Loucy (cell line): ENCODE results near the gene SLC6A1.

Experiments
- H2AFZ ChIP-seq: fragments of 200-600 bp; sonication (generic); 2 replicates; pipeline ENCODE4 v1.6.0; 2016; ENCODE audit warnings: antibody characterized with exemption, mild to moderate bottlenecking, low read length, moderate library complexity
- H3F3A ChIP-seq: fragments of 200-600 bp; 2 replicates; pipeline ENCODE4 v1.6.0; 2016; ENCODE audit warnings: antibody characterized with exemption, low read depth, mild to moderate bottlenecking
- H3K27me3 ChIP-seq: fragments of 200-600 bp; sonication (generic); 2 replicates; pipeline ENCODE4 v1.6.1; 2014; ENCODE audit warnings: low read length, mild to moderate bottlenecking; ENCODE audit not compliant: insufficient read depth, poor library complexity, severe bottlenecking
- H3K36me3 ChIP-seq: fragments of 200-600 bp; sonication (generic); 2 replicates; pipeline ENCODE4 v1.6.1; 2016; ENCODE audit warnings: low read length; ENCODE audit not compliant: insufficient read depth
- H3K4me1 ChIP-seq: fragments of 200-600 bp; sonication (generic); 2 replicates; pipeline ENCODE4 v1.5.1; 2014; ENCODE audit warnings: low read length, mild to moderate bottlenecking; ENCODE audit not compliant: insufficient read depth, poor library complexity, severe bottlenecking
- H3K4me2 ChIP-seq: fragments of 200-600 bp; sonication (generic); 2 replicates; pipeline ENCODE4 v1.6.0; 2014; ENCODE audit warnings: antibody characterized with exemption, low read length, low read depth, mild to moderate bottlenecking; ENCODE audit not compliant: poor library complexity, severe bottlenecking
- H3K4me3 ChIP-seq: fragments of 200-600 bp; sonication (generic); 2 replicates; pipeline ENCODE4 v1.5.1; 2014; ENCODE audit warnings: low read length, mild to moderate bottlenecking, mixed read lengths; ENCODE audit not compliant: poor library complexity, severe bottlenecking
- H3K79me2 ChIP-seq: fragments of 200-600 bp; sonication (generic); 2 replicates; pipeline ENCODE4 v1.6.1; 2014; ENCODE audit warnings: low read length; ENCODE audit not compliant: insufficient read depth
- H3K9ac ChIP-seq: fragments of 200-600 bp; sonication (generic); 2 replicates; pipeline ENCODE4 v1.6.0; 2014; ENCODE audit warnings: mild to moderate bottlenecking, low read depth, low read length, moderate library complexity; ENCODE audit not compliant: poor library complexity, severe bottlenecking
- H3K9me2 ChIP-seq: fragments of 200-600 bp; sonication (generic); replicated peaks from 2 replicates; pipeline ENCODE4 v1.6.1; 2016; ENCODE audit warnings: low read depth, low read length, mixed read lengths
- H3K9me3 ChIP-seq: fragments of 200-600 bp; sonication (generic); 2 replicates; pipeline ENCODE4 v1.6.1; 2014; ENCODE audit warnings: mild to moderate bottlenecking, antibody characterized with exemption, low read length, low read depth; ENCODE audit not compliant: insufficient read depth
- H4K20me1 ChIP-seq: fragments of 200-600 bp; sonication (generic); 2 replicates; pipeline ENCODE4 v1.6.0; 2014; ENCODE audit warnings: antibody characterized with exemption, low read length, mild to moderate bottlenecking; ENCODE audit not compliant: insufficient read depth, poor library complexity, severe bottlenecking
- EZH2phosphoT487 ChIP-seq: fragments of 200-600 bp; IDR thresholded peaks from 2 replicates; pipeline ENCODE4 v1.6.1; 2018; ENCODE audit warnings: antibody characterized with exemption, mild to moderate bottlenecking, moderate library complexity, borderline replicate concordance
- TF ChIP-seq, protein P1 (sequence below): fragments of 200-600 bp; sonication (generic); conservative IDR thresholded peaks from 2 replicates; pipeline ENCODE4 v1.5.1; 2014; ENCODE audit warnings: mild to moderate bottlenecking, antibody characterized with exemption, low read length

SLC6A1 gene

DNA sequence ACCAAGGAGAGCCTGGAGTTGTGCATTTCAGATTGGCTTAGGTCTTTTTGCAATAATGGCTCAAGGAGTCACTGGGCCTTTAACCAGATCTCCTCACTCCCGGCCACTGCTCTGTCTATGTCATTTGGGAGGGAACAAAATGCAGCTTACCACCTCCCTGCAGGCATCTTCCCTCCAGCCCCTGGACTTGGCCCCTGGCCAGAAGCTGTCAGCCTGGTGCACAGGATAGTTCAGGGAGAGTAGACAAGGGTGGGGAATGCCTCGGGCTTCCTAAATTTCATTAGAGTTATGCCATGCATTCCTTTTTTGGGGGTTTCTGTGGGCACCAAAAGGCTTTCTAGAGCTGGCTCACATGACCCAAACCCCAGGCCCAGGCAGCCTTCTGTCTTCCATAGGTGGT lies 91.5 kb downstream of the SLC6A1 start:
- no peak for TF ChIP-seq EZH2phosphoT487
- TF ChIP-seq, protein P1, sequence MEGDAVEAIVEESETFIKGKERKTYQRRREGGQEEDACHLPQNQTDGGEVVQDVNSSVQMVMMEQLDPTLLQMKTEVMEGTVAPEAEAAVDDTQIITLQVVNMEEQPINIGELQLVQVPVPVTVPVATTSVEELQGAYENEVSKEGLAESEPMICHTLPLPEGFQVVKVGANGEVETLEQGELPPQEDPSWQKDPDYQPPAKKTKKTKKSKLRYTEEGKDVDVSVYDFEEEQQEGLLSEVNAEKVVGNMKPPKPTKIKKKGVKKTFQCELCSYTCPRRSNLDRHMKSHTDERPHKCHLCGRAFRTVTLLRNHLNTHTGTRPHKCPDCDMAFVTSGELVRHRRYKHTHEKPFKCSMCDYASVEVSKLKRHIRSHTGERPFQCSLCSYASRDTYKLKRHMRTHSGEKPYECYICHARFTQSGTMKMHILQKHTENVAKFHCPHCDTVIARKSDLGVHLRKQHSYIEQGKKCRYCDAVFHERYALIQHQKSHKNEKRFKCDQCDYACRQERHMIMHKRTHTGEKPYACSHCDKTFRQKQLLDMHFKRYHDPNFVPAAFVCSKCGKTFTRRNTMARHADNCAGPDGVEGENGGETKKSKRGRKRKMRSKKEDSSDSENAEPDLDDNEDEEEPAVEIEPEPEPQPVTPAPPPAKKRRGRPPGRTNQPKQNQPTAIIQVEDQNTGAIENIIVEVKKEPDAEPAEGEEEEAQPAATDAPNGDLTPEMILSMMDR, result no peak
- no peak overlapping the region for H3K4me3 ChIP-seq
- H3K9me3 ChIP-seq, result no peaks in the 10 kb centered on the region
- H3K36me3 ChIP-seq, result no peaks in the 10 kb centered on the region
- no peaks in the 10 kb centered on the region for H3K4me1 ChIP-seq
- no peak overlapping the region for H3K4me2 ChIP-seq
- H2AFZ ChIP-seq, result no peak overlapping the region
- no peaks in the 10 kb centered on the region for H3K79me2 ChIP-seq
- no peaks in the 10 kb centered on the region for H4K20me1 ChIP-seq
- H3K27me3 ChIP-seq, result no peaks in the 10 kb centered on the region
- no peaks in the 10 kb centered on the region for H3K9me2 ChIP-seq
- H3K9ac ChIP-seq, result no peak overlapping the region
- H3F3A ChIP-seq, result no peaks in the 10 kb centered on the region

DNA sequence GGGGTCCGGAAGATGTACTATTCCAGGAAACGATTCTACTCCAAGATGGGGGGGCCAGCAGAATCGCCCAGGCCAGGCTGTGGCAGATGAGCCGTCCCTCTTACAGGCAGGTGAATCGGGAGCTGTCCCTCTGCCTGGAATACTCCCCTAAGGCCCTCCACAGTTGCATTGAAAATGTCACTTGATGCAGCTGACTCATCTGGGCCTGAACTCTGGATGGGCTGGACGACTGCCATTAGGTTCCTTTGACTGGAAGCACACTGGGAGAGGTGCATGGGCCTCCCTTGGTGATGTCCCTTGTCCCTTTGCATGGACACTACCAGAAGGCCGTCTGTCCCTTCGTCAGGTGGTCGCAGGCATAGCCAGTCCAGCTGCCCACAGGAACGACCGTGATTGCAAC lies 92.1 kb downstream of the SLC6A1 start:
- no peaks in the 10 kb centered on the region for H3K79me2 ChIP-seq
- H3K4me2 ChIP-seq, result no peak overlapping the region
- TF ChIP-seq, protein P1, result no peak
- no peak for TF ChIP-seq EZH2phosphoT487
- H3K9ac ChIP-seq, result no peak overlapping the region
- H3K9me2 ChIP-seq, result no peaks in the 10 kb centered on the region
- no peaks in the 10 kb centered on the region for H3K9me3 ChIP-seq
- H4K20me1 ChIP-seq, result no peaks in the 10 kb centered on the region
- no peak overlapping the region for H3K4me3 ChIP-seq
- H3K36me3 ChIP-seq, result no peaks in the 10 kb centered on the region
- no peaks in the 10 kb centered on the region for H3K4me1 ChIP-seq
- H3F3A ChIP-seq, result no peaks in the 10 kb centered on the region
- H3K27me3 ChIP-seq, result no peaks in the 10 kb centered on the region
- no peak overlapping the region for H2AFZ ChIP-seq

DNA sequence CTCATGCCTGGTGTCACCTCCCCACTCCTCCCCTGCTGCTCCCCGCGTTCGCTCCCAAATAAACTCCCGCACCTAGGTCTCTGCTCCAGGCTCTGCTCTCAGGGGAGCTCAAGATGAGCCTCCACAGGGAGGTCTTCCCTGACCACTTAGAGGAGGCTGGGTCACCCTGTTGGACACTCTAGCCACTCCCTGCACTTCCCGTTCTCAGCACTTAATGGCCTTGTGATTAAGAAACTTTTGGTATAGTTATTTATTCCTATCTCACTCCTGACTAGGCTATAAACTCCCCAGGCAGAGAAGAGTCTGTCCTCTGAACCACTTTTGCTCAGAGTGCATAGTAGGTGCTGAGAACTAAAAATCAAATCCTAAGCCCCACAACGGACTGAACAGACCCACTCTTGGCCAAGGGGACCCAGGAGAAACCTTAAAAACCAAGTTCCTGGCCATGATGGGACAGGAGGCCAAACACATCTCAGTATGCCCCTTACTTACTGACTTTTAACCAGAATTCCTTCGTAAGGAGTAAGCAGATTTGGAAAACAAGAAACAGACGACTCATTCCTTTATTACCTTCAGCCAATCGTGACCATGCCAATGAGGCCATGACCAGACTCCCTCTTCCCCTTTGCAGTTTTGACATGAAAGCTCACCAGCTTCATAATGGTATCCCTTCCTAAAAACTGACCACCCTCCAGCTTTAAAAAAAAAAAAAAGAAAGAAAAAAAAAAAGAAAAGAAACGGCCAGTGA lies 92.7 kb downstream of the SLC6A1 start:
- Histone ChIP-seq H3K9me2 (no peaks in the 10 kb centered on the region), H3K79me2 (no peaks in the 10 kb centered on the region), H2AFZ (no peak overlapping the region), H3K4me3 (no peak overlapping the region), H3K4me1 (no peaks in the 10 kb centered on the region), H3K36me3 (no peaks in the 10 kb centered on the region), H3K9me3 (no peaks in the 10 kb centered on the region), H4K20me1 (no peaks in the 10 kb centered on the region), H3K9ac (no peak overlapping the region), H3F3A (no peaks in the 10 kb centered on the region), H3K27me3 (no peaks in the 10 kb centered on the region), H3K4me2 (no peak overlapping the region)
- TF ChIP-seq, protein P1, result no peak
- TF ChIP-seq EZH2phosphoT487, result no peak
